Measurements from ENCODE around the gene TCERG1.

- TF ChIP-seq ZBTB43 (CRISPR knock-in tag; IDR thresholded peaks at IDR 0.05) (no peak), CTCF (IDR thresholded peaks at IDR 0.05 in 2 of 3, conservative IDR thresholded peaks at IDR 0.05 in 1 of 3; ENCODE audit: insufficient read depth in 2 of 3, low read depth in 1 of 3, low read length in 3 of 3) (no peak), NR2C2 (CRISPR knock-in tag; IDR thresholded peaks at IDR 0.05) (no peak), NR2C2 (tag; IDR thresholded peaks at IDR 0.05) (no peak), EZH2 (IDR thresholded peaks at IDR 0.05; ENCODE audit: borderline replicate concordance, low read depth, low read length) (no peak), ZNF121 (CRISPR knock-in tag; conservative IDR thresholded peaks at IDR 0.05) (no peak), NR2C1 (IDR thresholded peaks at IDR 0.05) (no peak), NR2C1 (tag; IDR thresholded peaks at IDR 0.05) (no peak), RHOXF2B (CRISPR knock-in tag; conservative IDR thresholded peaks at IDR 0.05) (no peak), MLX (CRISPR knock-in tag; conservative IDR thresholded peaks at IDR 0.05) (no peak), NFE2L1 (tag; IDR thresholded peaks at IDR 0.05; ENCODE audit: borderline replicate concordance, low read depth) (no peak), ZMIZ1 (IDR thresholded peaks at IDR 0.05; ENCODE audit: low read depth in 2 of 2, low read length in 2 of 2) (no peak), AFF1 (IDR thresholded peaks at IDR 0.05; ENCODE audit: low read depth in 1 of 2, partially characterized antibody in 2 of 2) (no peak)
Observed at GRCh38 chr5:146510559-146511125, 63.5 kb downstream of the TCERG1 start.
